22Rv1 (cell line): ENCODE results near the gene RDH16.

ENCODE experiments used
- CTCF ChIP-seq: fragments of 450-650 bp; IDR thresholded peaks from 2 replicates; pipeline ENCODE4 v1.5.1; 2017; ENCODE audit warnings: mild to moderate bottlenecking
- ZFX ChIP-seq: fragments of 450-650 bp; IDR thresholded peaks from 2 replicates; pipeline ENCODE4 v1.6.1; 2017; ENCODE audit warnings: antibody characterized with exemption, borderline replicate concordance

- no peak for TF ChIP-seq CTCF
- no peak for TF ChIP-seq ZFX
Observed at GRCh38 chr12:56948881-56949280, 8.5 kb downstream of the RDH16 start.
